Ishikawa (cell line): ENCODE results near the gene GDPD4.

ENCODE experiments used
- CEBPB ChIP-seq: IDR thresholded peaks from 2 replicates; pipeline ENCODE4 v1.6.1; 2012
- CREB1 ChIP-seq: IDR thresholded peaks from 2 replicates; pipeline ENCODE4 v1.6.1; 2012; ENCODE audit warnings: low read depth
- EGR1 ChIP-seq: IDR thresholded peaks from 2 replicates; pipeline ENCODE4 v1.6.1; 2012
- EP300 ChIP-seq: IDR thresholded peaks from 2 replicates; pipeline ENCODE4 v1.6.1; 2012; ENCODE audit warnings: borderline replicate concordance
- FOXM1 ChIP-seq: IDR thresholded peaks from 2 replicates; pipeline ENCODE4 v1.6.1; 2012; ENCODE audit warnings: low read depth, borderline replicate concordance
- NFIC ChIP-seq: IDR thresholded peaks from 2 replicates; pipeline ENCODE4 v1.6.1; 2012
- RAD21 ChIP-seq: IDR thresholded peaks from 2 replicates; pipeline ENCODE4 v1.6.1; 2012; ENCODE audit warnings: low read depth
- TAF1 ChIP-seq: IDR thresholded peaks from 2 replicates; pipeline ENCODE4 v1.6.1; 2012; ENCODE audit warnings: low read depth, mild to moderate bottlenecking
- TCF12 ChIP-seq: IDR thresholded peaks from 2 replicates; pipeline ENCODE4 v1.6.1; 2012; ENCODE audit warnings: low read depth
- TEAD4 ChIP-seq: IDR thresholded peaks from 2 replicates; pipeline ENCODE4 v1.6.1; 2012
- YY1 ChIP-seq: IDR thresholded peaks from 2 replicates; pipeline ENCODE4 v1.6.1; 2012; ENCODE audit warnings: low read depth
- ZBTB7A ChIP-seq: IDR thresholded peaks from 2 replicates; pipeline ENCODE4 v1.6.1; 2012; ENCODE audit warnings: low read depth
- TF ChIP-seq, protein P1 (sequence below): IDR thresholded peaks from 2 replicates; pipeline ENCODE4 v1.6.1; 2012
- TF ChIP-seq, protein P2 (sequence below): IDR thresholded peaks from 2 replicates; pipeline ENCODE4 v1.6.1; 2012
- TF ChIP-seq, protein P3 (sequence below): IDR thresholded peaks from 2 replicates; pipeline ENCODE4 v1.6.1; 2012; ENCODE audit warnings: low read depth, mild to moderate bottlenecking

The GDPD4 gene, protein sequence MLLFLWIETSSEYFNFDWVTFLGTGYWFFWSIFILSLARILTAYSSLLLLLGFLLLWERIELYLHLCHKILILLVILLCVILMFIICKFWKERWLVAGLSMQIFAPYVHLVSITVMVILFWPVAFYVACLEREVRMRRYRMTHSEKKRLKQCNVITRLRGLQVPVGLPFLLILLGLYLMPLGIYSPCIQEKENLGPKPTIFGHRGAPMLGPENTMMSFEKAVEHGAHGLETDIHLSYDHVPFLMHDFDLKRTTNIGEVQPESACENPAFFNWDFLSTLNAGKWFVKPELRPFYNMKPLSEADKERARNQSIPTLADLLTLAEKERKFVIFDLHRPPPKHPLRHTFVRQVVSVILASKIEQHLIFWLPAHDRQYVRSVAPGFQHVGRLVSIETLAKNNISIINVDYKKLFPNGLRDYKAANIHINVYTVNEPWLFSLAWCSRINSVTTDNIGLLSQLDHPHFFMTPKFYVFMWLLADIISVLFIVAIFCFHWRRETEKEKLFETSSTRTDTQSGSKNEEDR

DNA sequence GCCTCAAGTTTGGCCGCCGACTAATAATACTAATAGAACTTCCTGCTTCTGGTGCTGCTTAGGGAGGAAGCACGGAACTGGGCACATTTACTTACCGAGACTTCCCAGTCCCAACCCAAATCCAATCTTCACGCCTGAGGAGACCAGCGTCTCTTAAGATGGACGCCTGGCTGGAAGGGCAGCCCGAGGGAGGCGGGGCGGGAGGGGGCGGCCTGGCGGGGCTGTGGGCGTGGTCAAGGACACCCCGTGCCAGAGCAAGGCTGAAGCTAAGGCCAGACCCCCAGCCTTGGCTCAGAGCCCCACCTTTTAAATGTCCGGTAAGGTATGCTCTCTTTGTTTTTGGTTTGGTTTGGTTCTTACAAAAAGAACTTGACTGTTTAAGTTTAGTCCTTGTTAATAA is at the start of gene GDPD4:
GDPD4 (minus strand) TSS at position 177 of the 400 bp plus-strand sequence. CDS start 16,549 bp downstream, outside the sequence.
- no peak for TF ChIP-seq CREB1
- TF ChIP-seq, protein P1, sequence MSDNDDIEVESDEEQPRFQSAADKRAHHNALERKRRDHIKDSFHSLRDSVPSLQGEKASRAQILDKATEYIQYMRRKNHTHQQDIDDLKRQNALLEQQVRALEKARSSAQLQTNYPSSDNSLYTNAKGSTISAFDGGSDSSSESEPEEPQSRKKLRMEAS = no peak

DNA sequence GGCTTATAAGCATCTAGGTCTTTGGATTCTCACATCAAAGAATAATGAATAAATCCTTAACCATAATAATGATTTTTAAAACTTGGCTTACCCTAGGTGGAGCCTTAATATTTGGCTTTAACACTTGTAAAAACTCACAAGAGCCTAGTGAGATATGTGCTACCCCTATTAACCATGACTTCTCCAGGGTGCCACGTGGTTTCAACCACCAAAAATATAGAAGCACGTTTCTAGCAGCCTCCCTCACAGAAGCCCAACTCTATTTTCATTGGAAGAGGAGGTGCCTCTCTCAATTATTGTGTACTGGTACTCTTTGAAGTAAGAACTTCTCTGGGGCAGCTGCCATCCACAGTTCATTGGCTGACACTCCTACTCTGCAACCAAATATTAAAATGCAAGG is 46.5 kb upstream of the GDPD4 start:
- no peak for TF ChIP-seq EP300
- no peak for TF ChIP-seq RAD21
- TF ChIP-seq TAF1 = no peak
- no peak for TF ChIP-seq CEBPB
- TF ChIP-seq EGR1 = no peak
- no peak for TF ChIP-seq TEAD4
- TF ChIP-seq, protein P1 = no peak
- TF ChIP-seq, protein P2, sequence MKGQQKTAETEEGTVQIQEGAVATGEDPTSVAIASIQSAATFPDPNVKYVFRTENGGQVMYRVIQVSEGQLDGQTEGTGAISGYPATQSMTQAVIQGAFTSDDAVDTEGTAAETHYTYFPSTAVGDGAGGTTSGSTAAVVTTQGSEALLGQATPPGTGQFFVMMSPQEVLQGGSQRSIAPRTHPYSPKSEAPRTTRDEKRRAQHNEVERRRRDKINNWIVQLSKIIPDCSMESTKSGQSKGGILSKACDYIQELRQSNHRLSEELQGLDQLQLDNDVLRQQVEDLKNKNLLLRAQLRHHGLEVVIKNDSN = no peak
- TF ChIP-seq, protein P3, sequence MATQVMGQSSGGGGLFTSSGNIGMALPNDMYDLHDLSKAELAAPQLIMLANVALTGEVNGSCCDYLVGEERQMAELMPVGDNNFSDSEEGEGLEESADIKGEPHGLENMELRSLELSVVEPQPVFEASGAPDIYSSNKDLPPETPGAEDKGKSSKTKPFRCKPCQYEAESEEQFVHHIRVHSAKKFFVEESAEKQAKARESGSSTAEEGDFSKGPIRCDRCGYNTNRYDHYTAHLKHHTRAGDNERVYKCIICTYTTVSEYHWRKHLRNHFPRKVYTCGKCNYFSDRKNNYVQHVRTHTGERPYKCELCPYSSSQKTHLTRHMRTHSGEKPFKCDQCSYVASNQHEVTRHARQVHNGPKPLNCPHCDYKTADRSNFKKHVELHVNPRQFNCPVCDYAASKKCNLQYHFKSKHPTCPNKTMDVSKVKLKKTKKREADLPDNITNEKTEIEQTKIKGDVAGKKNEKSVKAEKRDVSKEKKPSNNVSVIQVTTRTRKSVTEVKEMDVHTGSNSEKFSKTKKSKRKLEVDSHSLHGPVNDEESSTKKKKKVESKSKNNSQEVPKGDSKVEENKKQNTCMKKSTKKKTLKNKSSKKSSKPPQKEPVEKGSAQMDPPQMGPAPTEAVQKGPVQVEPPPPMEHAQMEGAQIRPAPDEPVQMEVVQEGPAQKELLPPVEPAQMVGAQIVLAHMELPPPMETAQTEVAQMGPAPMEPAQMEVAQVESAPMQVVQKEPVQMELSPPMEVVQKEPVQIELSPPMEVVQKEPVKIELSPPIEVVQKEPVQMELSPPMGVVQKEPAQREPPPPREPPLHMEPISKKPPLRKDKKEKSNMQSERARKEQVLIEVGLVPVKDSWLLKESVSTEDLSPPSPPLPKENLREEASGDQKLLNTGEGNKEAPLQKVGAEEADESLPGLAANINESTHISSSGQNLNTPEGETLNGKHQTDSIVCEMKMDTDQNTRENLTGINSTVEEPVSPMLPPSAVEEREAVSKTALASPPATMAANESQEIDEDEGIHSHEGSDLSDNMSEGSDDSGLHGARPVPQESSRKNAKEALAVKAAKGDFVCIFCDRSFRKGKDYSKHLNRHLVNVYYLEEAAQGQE = no peak
- TF ChIP-seq NFIC = no peak
- TF ChIP-seq YY1 = no peak
- TF ChIP-seq CREB1 = no peak

DNA sequence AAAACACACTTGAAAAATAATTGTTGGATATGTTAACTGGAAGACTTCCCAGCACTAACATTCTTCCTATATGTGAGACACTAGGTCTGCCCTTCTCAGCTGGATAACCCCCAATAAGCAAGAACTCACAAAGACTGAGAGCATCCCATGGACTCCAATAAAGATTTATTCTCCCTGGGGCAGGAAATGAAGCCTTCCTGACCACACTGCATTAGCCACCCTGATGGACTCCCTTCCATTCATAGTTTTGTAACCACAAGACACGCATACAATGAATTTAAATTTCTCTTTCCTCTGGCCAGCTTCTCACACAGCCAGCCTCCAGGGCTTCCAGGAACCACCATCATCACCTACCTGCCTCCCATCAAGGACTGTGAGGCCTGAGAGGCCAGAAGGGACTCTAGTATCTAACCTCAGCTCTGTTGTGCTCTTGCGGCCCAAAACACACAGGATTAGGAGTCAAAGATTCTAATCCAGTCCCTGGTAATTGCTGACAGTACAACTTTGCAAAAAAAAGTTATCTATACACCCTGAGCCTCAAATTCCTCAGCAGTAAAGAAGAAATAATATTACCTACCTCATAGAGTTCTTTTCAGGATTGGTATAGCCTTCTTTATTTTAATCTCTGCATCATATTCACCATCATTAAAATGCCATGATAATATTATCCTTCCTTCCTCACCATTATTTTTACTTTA is 45.6 kb upstream of the GDPD4 start:
- TF ChIP-seq TEAD4 (no peak), NFIC (no peak), YY1 (no peak), CREB1 (no peak), RAD21 (no peak), EGR1 (no peak)
- TF ChIP-seq, protein P1 = no peak

DNA sequence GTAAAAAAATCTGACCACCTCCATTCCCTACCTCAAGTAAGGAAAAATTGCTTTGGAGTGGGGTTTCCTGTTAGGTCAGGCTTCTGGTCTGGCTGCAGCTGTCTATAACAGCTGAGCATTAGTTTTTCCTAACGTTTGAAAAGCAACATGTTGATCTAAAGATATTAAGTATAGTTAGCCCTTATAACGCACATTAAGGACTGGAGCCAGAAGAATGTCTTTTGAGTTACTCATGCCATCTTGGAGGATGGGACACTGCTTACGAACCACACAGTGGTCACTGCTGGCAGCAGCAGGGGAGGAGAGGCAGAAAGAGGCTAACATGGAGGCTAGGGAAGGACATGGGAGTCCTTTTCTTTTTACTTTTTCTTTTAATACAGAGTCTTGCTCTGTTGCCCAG is 44.1 kb upstream of the GDPD4 start:
- no peak for TF ChIP-seq RAD21
- TF ChIP-seq NFIC = no peak
- TF ChIP-seq CEBPB = no peak
- no peak for TF ChIP-seq FOXM1
- TF ChIP-seq, protein P2 = no peak
- TF ChIP-seq YY1 = no peak
- TF ChIP-seq TCF12 = no peak
- no peak for TF ChIP-seq ZBTB7A
- no peak for TF ChIP-seq TEAD4
- TF ChIP-seq, protein P1 = no peak
- TF ChIP-seq EP300 = no peak
- no peak for TF ChIP-seq TAF1
- TF ChIP-seq EGR1 = no peak
- no peak for TF ChIP-seq CREB1
- TF ChIP-seq, protein P3 = no peak

DNA sequence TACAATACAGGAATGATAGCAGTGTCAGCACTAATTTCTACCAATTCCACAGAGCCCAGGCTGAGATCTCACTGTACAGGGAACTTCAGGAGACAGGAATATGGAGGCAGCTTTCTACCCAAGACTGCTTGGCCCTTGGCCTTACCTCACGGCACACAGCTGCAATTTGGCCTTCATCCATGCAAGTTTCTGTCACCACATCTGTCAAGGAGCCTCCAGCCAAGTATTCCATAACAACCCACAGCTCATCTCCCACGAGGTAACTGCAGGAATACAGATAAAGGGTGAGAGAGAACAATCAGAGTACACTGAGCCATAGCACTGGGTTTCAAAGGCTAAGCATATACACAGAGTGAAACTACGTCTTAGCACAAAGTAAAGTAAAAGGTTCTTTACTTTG is 39.0 kb upstream of the GDPD4 start:
- no peak for TF ChIP-seq YY1
- TF ChIP-seq RAD21 = no peak
